Raji (cell line): Measurements from ENCODE around the gene GATM.

Source experiments
- POLR2A ChIP-seq: IDR thresholded peaks from 2 replicates; pipeline ENCODE4 v1.6.1; 2011; ENCODE audit warnings: low read depth, low read length, control low read depth; ENCODE audit not compliant: insufficient read depth

Gene GATM

DNA sequence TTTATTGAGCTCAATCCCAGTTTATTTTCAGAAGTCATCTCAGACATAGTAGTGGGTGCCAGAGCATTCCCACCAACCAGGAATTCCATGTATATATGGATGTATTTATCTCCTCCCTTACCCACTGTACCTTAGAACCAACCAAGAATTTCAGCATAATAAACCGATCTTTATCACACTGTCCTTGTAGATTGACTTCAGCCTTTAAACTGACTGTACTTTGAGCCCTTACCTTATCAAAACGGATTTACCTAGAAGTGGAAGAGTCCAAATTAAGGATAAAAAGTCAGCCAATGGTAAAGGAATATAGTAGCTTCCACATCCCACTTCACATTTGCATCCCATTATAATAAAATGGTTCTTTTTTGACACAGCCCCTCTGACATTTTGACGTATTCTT lies 37.9 kb downstream of the GATM start:
- no peak for TF ChIP-seq POLR2A

- no peak for TF ChIP-seq POLR2A
Measured at GRCh38 chr15:45338417-45338816, 39.9 kb downstream of the GATM start.

- TF ChIP-seq POLR2A: no peak
Measured at GRCh38 chr15:45337224-45337623, 41.1 kb downstream of the GATM start.

GRCh38 chr15:45333550-45333949 lies 44.8 kb downstream of the GATM start:
- TF ChIP-seq POLR2A: no peak

GRCh38 chr15:45332694-45333093 lies 45.6 kb downstream of the GATM start:
- no peak for TF ChIP-seq POLR2A

DNA sequence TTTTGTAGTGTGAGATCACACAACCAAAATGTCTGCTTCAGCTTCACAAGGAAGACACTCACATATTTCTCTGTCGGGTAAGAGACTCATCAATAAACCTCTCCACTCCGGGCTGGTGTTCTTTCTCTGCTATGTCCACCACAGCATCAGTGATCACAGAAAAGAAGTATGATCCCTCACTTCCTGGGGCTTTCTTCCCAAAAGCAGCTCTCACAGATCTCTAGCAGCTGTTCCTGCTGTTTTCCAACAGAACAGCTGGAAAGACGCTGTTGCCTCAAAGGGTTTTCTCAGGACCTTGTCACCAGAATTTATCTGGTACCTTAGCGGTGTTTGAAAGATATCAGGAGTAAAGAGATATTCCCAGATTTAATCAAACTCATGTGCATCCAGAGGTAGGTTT lies 46.4 kb downstream of the GATM start:
- TF ChIP-seq POLR2A: no peak

GRCh38 chr15:45328663-45329062 lies 49.7 kb downstream of the GATM start:
- TF ChIP-seq POLR2A: no peak

GRCh38 chr15:45326741-45327140 lies 51.6 kb downstream of the GATM start:
- TF ChIP-seq POLR2A: no peak

GRCh38 chr15:45326280-45326679 lies 52.1 kb downstream of the GATM start:
- no peak for TF ChIP-seq POLR2A

- TF ChIP-seq POLR2A: no peak
Measured at GRCh38 chr15:45320581-45321205, 57.7 kb downstream of the GATM start.

DNA sequence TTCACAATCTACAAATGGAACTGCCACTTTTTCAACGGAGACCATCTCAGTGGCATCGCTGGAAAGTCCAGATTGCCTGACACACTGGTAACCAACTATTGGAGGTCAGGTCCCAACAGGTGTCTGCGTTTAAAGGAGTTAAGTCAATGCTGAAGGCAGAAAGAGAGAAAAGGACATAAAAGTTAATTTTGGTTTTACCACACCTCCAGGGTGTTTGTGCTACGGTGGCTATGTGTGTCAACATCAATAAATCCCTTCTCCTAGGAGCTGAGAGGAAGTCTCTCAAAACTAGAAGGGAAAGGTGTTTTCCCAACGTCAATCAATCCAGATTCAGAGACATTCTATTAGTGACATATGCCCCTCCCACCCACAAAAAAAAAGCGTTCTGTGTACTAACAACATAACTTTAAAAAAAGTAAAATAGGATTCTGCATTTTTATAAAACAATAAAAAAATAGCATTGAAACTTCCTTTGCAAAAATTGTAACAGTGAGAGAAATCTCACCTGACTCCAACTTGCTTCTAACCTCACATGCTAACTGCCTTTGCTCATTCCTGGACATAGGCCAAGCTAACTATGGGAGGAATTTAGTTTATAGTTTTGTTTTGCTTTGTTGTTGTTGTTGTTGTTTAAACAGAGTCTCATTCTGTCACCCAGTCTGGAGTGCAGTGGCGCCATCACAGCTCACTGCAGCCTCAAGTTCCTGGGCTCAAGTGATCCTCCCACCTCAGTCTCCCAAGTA lies 58.7 kb downstream of the GATM start:
- no peak for TF ChIP-seq POLR2A

DNA sequence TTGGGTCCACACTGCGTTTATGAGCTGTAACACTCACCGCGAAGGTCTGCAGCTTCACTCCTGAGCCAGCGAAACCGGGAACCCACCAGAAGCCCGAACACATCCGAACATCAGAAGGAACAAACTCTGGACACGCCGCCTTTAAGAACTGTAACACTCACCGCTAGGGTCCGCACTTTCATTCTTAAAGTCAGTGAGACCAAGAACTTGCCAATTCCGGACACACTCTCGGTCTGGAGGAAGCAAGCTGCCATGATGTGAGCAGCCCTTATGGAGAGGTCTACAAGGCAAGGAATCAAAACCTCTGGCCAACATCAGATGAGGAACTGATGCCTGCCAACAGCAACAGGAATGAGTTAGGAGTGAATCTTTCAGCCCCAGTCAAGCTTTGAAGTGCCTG lies 63.4 kb downstream of the GATM start:
- no peak for TF ChIP-seq POLR2A
